GM12878 (cell line): Measurements from ENCODE around the gene KDM6A. TPM values are rescaled to one million over a fixed set of nuclear protein-coding genes. Genes with fewer than 3 reads are reported as not detected.

ENCODE experiments used
- BACH1 ChIP-seq: fragments of 450-650 bp; IDR thresholded peaks from 2 replicates; pipeline ENCODE4 v1.6.1; 2017; ENCODE audit warnings: mild to moderate bottlenecking, borderline replicate concordance
- CHD1 ChIP-seq: IDR thresholded peaks from 2 replicates; pipeline ENCODE4 v1.6.1; 2012; ENCODE audit warnings: low read depth, low read length, improper control_type of control experiment
- IKZF1 ChIP-seq: fragments of 450-650 bp; conservative IDR thresholded peaks from 2 replicates; pipeline ENCODE4 v1.6.1; 2017; ENCODE audit warnings: antibody characterized with exemption, mild to moderate bottlenecking
- JUNB ChIP-seq: IDR thresholded peaks from 2 replicates; pipeline ENCODE4 v1.6.1; 2016; ENCODE audit warnings: antibody characterized with exemption, mild to moderate bottlenecking
- KDM1A ChIP-seq: fragments of 200-600 bp; sonication (generic); IDR thresholded peaks from 2 replicates; pipeline ENCODE4 v1.6.1; 2016; ENCODE audit warnings: borderline replicate concordance
- MEF2A ChIP-seq: IDR thresholded peaks from 2 replicates; pipeline ENCODE4 v1.6.1; 2011; ENCODE audit warnings: low read depth, mild to moderate bottlenecking, low read length, moderate library complexity; ENCODE audit not compliant: insufficient read depth
- MYC ChIP-seq: IDR thresholded peaks from 2 replicates; pipeline ENCODE4 v1.6.1; 2011; ENCODE audit warnings: mild to moderate bottlenecking, low read length, moderate library complexity, inconsistent platforms; ENCODE audit not compliant: insufficient read depth, insufficient replicate concordance, insufficient read length, severe bottlenecking
- NR2C2 ChIP-seq: IDR thresholded peaks from 2 replicates; pipeline ENCODE4 v1.6.1; 2011; ENCODE audit warnings: borderline replicate concordance, low read depth; ENCODE audit not compliant: control insufficient read depth, insufficient read length
- SIX5 ChIP-seq: IDR thresholded peaks from 2 replicates; pipeline ENCODE4 v1.6.1; 2011; ENCODE audit warnings: mild to moderate bottlenecking, low read depth, low read length, moderate library complexity; ENCODE audit not compliant: severe bottlenecking
- SMARCA5 ChIP-seq: fragments of 450-650 bp; IDR thresholded peaks from 2 replicates; pipeline ENCODE4 v1.6.1; 2017; ENCODE audit warnings: mild to moderate bottlenecking
- SREBF1 ChIP-seq: IDR thresholded peaks from 2 replicates; pipeline ENCODE4 v1.6.1; 2012; ENCODE audit warnings: mild to moderate bottlenecking, low read length
- TBL1XR1 ChIP-seq: IDR thresholded peaks from 2 replicates; pipeline ENCODE4 v1.6.1; 2012; ENCODE audit warnings: low read depth, low read length, improper control_type of control experiment
- ZBTB33 ChIP-seq: fragments of 450-650 bp; IDR thresholded peaks from 2 replicates; pipeline ENCODE4 v1.6.1; 2017; ENCODE audit warnings: mild to moderate bottlenecking
- ZBTB4 ChIP-seq: fragments of 450-650 bp; formaldehyde crosslinking; IDR thresholded peaks from 2 replicates; pipeline ENCODE4 v1.4.0; 2022; ENCODE audit warnings: mild to moderate bottlenecking, moderate library complexity
- polyA plus RNA-seq, 11 experiments: library from polyadenylated mRNA; depleted of rRNA in 4 of 11; unstranded in 6 of 11; stranded (reverse) in 5 of 11; fragments of >200 nt; fragmentation: Nextera tagmentation in 4 of 11; fragmentation: Illumina TruSeq in 1 of 11; extraction: Ambion mirVana in 4 of 11; extraction: Trizol in 1 of 11; gene quantifications; 1 replicate in 1 of 11; 2 replicates in 10 of 11; pipeline versions ENCODE4 v1.2.1 to v1.2.3, GENCODE V29; 2011 to 2016; ENCODE audit warnings: inconsistent platforms in 2 of 11, missing spikeins in 2 of 11, low read depth in 1 of 11
- total RNA-seq, 4 experiments: library from RNA; depleted of rRNA in 3 of 4; stranded (reverse); fragments of >200 nt in 3 of 4; fragmentation: Illumina TruSeq in 1 of 4; extraction: Trizol in 1 of 4; gene quantifications; 2 replicates each; pipeline versions ENCODE4 v1.2.1 to v1.2.3, GENCODE V29; 2013 to 2021

The KDM6A gene
- total and polyA plus RNA-seq, 10 of the 15 experiments (the other 5 are each of a cell fraction or from before 2014, with no cell fraction given): 7.9 to 29.0 (median 20.4) TPM

DNA sequence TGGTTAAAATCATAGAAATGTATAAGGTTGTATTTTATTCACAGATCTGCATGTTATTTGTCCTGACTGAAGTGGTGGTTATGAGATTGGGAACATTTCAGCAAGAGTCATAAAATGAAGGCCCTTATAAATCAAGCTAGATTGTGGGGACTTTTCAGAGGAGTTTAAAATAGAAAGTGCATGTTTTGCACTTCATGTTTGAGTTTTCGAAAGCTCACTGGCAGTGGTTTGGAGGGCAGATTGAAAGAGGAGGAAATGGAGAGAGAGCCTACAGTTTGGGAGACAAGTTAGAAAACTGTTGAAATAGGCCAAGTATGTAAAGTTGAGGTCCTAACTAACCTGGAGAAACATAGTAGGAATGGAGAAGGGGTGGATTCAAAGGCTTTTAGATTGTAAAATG is 124.9 kb downstream of the KDM6A start (continued):
- TF ChIP-seq CHD1 (no peak), ZBTB4 (CRISPR knock-in tag) (no peak), TBL1XR1 (0 out of 2 replicates have a peak, but pooled peaks have one; percentile 18), KDM1A (no peak), SIX5 (no peak), MYC (no peak), ZBTB33 (no peak), SMARCA5 (no peak), JUNB (0 out of 2 replicates have a peak, but pooled peaks have one; percentile 9), MEF2A (peak; percentile 64; the same call in 1 of the 2 replicates), NR2C2 (no peak), IKZF1 (0 out of 2 replicates have a peak, but pooled peaks have one; percentile 19), SREBF1 (no peak), BACH1 (no peak)
